ENCODE data around the gene EVPL. TPM values are rescaled to one million over a fixed set of nuclear protein-coding genes. Genes with fewer than 3 reads are reported as not detected.

The EVPL gene
- total RNA-seq, 1 donor from 2014 or later: not detected

DNA sequence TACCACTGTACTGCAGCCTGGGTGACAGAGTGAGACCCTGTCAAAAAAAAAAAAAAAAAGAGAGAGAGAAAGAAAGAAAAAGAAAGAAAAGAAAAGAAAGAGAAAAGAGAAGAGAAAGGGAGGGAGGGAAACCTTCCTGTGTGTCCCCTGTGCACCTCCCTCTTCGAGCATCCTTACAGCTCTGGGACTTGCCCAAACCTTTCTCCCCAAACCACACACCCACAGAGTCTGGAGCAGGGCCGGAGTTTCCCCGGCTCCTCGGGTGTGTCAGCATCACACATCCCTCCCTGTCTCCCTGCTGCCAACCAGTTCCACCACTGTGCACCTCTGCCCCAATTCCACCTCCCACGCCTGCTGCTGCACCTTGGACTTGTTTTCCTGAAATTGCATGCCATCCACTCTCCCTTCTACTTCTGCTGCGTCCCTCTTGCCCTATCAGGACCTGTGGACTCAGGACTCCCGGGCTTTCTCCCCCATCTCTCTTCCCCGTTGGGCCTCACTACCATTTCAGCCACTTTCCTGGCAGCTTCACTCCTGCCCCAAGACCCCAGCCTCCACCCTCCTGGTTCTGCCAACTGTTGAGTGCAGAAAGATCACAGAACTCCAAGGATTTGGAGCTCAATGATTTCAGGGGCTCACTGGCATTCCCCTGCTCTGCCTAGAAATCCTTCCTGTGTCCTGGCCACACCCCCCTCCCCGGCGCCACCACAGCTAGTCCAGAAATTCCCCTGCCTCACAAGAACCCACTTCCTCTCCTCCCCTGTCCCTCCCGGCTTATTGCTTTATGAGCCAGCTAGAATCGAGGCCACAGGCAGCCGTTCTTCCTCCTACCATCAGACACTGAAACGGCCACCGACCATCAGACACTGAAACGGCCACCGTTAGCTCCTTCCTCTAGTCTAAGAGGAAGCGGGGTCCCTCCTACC lies 30.2 kb downstream of the EVPL start:
- H3K36me3 ChIP-seq: peaks cover 24% of the 10 kb centered on the region
- no peak for TF ChIP-seq CTCF (IDR thresholded peaks at IDR 0.05; ENCODE audit: borderline replicate concordance)
- H3K9me3 ChIP-seq (replicated peaks): no peaks in the 10 kb centered on the region
- H3K4me1 ChIP-seq: peaks cover 12% of the 10 kb centered on the region
- H3K27ac ChIP-seq (replicated peaks): peak overlapping the region; percentile 30
- no peak for DNase-seq
- H3K27me3 ChIP-seq (ENCODE audit: low read depth): no peaks in the 10 kb centered on the region
- intact Hi-C loops (cut with micrococcal nuclease): no loop called here
- H3K4me3 ChIP-seq: no peak overlapping the region

GRCh38 chr17:75995385-75995925 lies 31.7 kb downstream of the EVPL start:
- Histone ChIP-seq H3K4me3 (no peak overlapping the region), H3K9me3 (replicated peaks) (no peaks in the 10 kb centered on the region), H3K4me1 (peaks cover 12% of the 10 kb centered on the region), H3K27me3 (ENCODE audit: low read depth) (no peaks in the 10 kb centered on the region), H3K36me3 (peaks cover 37% of the 10 kb centered on the region), H3K27ac (replicated peaks) (no peak overlapping the region)
- no peak for DNase-seq
- intact Hi-C loops (cut with micrococcal nuclease): no loop called here
- no peak for TF ChIP-seq CTCF (IDR thresholded peaks at IDR 0.05; ENCODE audit: borderline replicate concordance)

DNA sequence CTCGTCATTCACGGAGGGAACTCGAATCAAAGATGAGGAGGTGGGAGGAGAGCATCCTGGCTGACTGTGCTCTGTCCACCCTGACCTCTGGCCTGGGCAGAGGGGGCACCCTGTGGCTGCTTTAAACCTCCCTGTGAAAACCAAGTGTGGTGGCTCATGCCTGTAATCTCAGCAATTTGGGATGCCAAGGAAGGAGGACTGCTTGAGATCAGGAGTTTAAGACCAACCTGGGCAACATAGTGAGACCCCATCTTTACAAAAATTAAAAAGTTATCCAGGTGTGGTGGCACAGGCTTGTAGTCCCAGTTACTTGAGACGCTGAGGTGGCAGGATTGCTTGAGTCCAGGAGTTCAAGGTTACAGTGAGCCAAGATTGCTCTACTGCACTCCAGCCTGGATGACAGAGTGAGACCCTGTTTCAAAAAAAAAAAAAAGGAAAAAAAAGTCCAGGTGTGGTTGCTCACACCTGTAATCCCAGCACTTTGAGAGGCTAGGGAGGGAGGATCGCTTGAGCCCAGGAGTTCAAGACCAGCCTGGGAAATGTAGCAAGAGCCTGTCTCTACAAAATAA lies 32.2 kb downstream of the EVPL start:
- DNase-seq: no peak
- TF ChIP-seq CTCF (IDR thresholded peaks at IDR 0.05; ENCODE audit: borderline replicate concordance): no peak
- H3K4me3 ChIP-seq: no peak overlapping the region
- peaks cover 12% of the 10 kb centered on the region for H3K4me1 ChIP-seq
- intact Hi-C loops (cut with micrococcal nuclease): no loop called here
- H3K9me3 ChIP-seq (replicated peaks): no peaks in the 10 kb centered on the region
- H3K27me3 ChIP-seq (ENCODE audit: low read depth): no peaks in the 10 kb centered on the region
- no peak overlapping the region for H3K27ac ChIP-seq (replicated peaks)
- H3K36me3 ChIP-seq: peaks cover 37% of the 10 kb centered on the region

DNA sequence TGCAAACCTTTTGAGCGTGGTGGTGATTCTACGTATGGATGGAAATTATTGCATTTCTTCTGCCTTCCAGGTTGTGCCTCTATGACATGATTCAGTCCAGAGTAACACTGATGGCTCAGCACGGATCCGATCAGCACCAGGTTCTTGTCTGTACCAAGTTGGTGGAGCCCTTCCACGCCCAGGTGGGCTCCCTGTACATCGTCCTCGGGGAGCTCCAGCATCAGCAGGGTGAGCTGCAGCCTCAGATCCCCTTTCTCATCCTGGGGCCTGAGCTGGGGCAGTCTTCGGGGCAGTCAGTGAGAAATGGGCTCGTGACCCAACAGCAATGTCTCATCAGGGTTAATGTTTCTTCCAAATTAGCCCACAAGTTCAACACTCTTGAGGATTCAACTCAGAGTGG lies 35.7 kb downstream of the EVPL start:
- Histone ChIP-seq H3K9me3 (replicated peaks) (no peaks in the 10 kb centered on the region), H3K27ac (replicated peaks) (no peak overlapping the region), H3K36me3 (peaks cover 45% of the 10 kb centered on the region), H3K4me3 (no peak overlapping the region), H3K4me1 (no peaks in the 10 kb centered on the region), H3K27me3 (ENCODE audit: low read depth) (no peaks in the 10 kb centered on the region)
- DNase-seq: no peak
- intact Hi-C loops (cut with micrococcal nuclease): no loop called here
- no peak for TF ChIP-seq CTCF (IDR thresholded peaks at IDR 0.05; ENCODE audit: borderline replicate concordance)

GRCh38 chr17:75987041-75987440 lies 40.1 kb downstream of the EVPL start:
- peaks cover 9% of the 10 kb centered on the region for H3K4me1 ChIP-seq
- H3K4me3 ChIP-seq: no peak overlapping the region
- no peak for DNase-seq
- H3K27ac ChIP-seq (replicated peaks): no peak overlapping the region
- H3K9me3 ChIP-seq (replicated peaks): no peaks in the 10 kb centered on the region
- peaks cover 23% of the 10 kb centered on the region for H3K36me3 ChIP-seq
- H3K27me3 ChIP-seq (ENCODE audit: low read depth): no peaks in the 10 kb centered on the region
- TF ChIP-seq CTCF (IDR thresholded peaks at IDR 0.05; ENCODE audit: borderline replicate concordance): no peak
- intact Hi-C loops (cut with micrococcal nuclease): no loop called here
